ENCODE measurements around the gene CRYL1. TPM values are rescaled to one million over a fixed set of nuclear protein-coding genes. Genes with fewer than 3 reads are reported as not detected.

The CRYL1 gene
- total RNA-seq, 1 experiment from 2014 or later = 3.7 TPM

DNA sequence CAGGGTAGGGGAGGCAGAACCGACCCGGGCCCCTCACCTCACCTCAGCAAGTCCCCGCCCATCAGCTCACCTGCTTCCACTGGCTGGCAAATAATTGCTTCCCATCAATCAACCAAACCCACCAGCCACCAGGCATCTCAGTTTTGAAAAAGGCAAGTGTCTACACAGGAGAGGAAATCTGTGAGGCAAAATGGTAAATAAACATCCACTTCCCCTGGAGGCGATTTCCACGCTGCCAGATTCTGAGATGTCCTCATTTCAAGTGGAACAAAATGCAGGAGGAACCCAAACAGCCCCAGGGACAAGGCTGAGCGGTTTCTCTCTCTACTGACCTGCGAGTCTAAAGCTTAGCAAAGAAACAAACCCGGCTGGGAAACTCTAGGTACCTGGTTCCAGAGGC lies 117.5 kb downstream of the CRYL1 start:
- H3K4me2 ChIP-seq (ENCODE audit: insufficient read depth, insufficient read length, low read length) = no peak overlapping the region
- H3K18ac ChIP-seq (ENCODE audit: insufficient read length, low read depth, low read length) = no peak overlapping the region
- no peak for DNase-seq
- no peaks in the 10 kb centered on the region for H3K9me3 ChIP-seq (ENCODE audit: control insufficient read depth, low read depth, low read length)
- H3K9ac ChIP-seq (ENCODE audit: extremely low read depth, insufficient read length, low read length) = no peak overlapping the region
- Mint-ChIP-seq H3K36me3 (ENCODE audit: insufficient read depth in 1 of 3, low read depth in 3 of 3) (no peaks in the 10 kb centered on the region), H3K9me3 (no peaks in the 10 kb centered on the region), H3K4me1 (peaks cover 46 to 47% of the 10 kb centered on the region in 2 experiments), H3K27ac (no peak overlapping the region; a peak in 1 of 7 replicates), H3K27me3 (ENCODE audit: low read depth) (peaks cover 3% of the 10 kb centered on the region), H3K4me3 (no peak overlapping the region)
- no peak overlapping the region for H2BK120ac ChIP-seq (ENCODE audit: low read depth, low read length, poor library complexity, severe bottlenecking)
- H3K4me1 ChIP-seq (ENCODE audit: insufficient read depth, low read length) = peaks cover 2% of the 10 kb centered on the region; the same call in 1 of the 2 replicates
- TF ChIP-seq, protein P1, sequence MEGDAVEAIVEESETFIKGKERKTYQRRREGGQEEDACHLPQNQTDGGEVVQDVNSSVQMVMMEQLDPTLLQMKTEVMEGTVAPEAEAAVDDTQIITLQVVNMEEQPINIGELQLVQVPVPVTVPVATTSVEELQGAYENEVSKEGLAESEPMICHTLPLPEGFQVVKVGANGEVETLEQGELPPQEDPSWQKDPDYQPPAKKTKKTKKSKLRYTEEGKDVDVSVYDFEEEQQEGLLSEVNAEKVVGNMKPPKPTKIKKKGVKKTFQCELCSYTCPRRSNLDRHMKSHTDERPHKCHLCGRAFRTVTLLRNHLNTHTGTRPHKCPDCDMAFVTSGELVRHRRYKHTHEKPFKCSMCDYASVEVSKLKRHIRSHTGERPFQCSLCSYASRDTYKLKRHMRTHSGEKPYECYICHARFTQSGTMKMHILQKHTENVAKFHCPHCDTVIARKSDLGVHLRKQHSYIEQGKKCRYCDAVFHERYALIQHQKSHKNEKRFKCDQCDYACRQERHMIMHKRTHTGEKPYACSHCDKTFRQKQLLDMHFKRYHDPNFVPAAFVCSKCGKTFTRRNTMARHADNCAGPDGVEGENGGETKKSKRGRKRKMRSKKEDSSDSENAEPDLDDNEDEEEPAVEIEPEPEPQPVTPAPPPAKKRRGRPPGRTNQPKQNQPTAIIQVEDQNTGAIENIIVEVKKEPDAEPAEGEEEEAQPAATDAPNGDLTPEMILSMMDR (conservative IDR thresholded peaks at IDR 0.05) = no peak
- H3K79me1 ChIP-seq (ENCODE audit: insufficient read depth, low read depth, low read length, poor library complexity, severe bottlenecking) = no peaks in the 10 kb centered on the region
- no peaks in the 10 kb centered on the region for H3K79me2 ChIP-seq (ENCODE audit: insufficient read depth, low read length)
- no peaks in the 10 kb centered on the region for H3K23me2 ChIP-seq (ENCODE audit: insufficient read length, low read depth, low read length, poor library complexity, severe bottlenecking)
- no peak overlapping the region for H3K56ac ChIP-seq (ENCODE audit: insufficient read length, low read depth, low read length)
- no peak overlapping the region for H2BK12ac ChIP-seq (ENCODE audit: insufficient read length, low read depth, low read length)
- no peak overlapping the region for H3T11ph ChIP-seq (ENCODE audit: low read length)
- WGBS (ENCODE audit: extremely low coverage, insufficient read length, low lambda C conversion rate) = no CpG with 5 or more reads among the region's 8 CpGs
- H3K4ac ChIP-seq (ENCODE audit: low read depth, low read length) = no peak overlapping the region
- H4K8ac ChIP-seq (replicated peaks; ENCODE audit: insufficient read length, low read depth, low read length) = no peak overlapping the region
- no peak overlapping the region for H3K27ac ChIP-seq (ENCODE audit: insufficient read length, low read depth, low read length)
- H3K27me3 ChIP-seq (ENCODE audit: insufficient read depth, low read length) = no peaks in the 10 kb centered on the region
- H3K23ac ChIP-seq (ENCODE audit: insufficient read length, low read depth, low read length) = no peak overlapping the region
- H2BK5ac ChIP-seq (ENCODE audit: insufficient read length, low read length) = no peak overlapping the region
- no peak overlapping the region for H4K91ac ChIP-seq (ENCODE audit: insufficient read length, low read depth, low read length)
- H2BK20ac ChIP-seq (ENCODE audit: low read depth, low read length, poor library complexity, severe bottlenecking) = no peak overlapping the region
- no peaks in the 10 kb centered on the region for H4K20me1 ChIP-seq (ENCODE audit: control insufficient read depth, insufficient read depth, insufficient read length)
- H2BK15ac ChIP-seq (ENCODE audit: low read depth, low read length) = no peak overlapping the region
- no peak overlapping the region for H3K14ac ChIP-seq (ENCODE audit: insufficient read depth, low read length)
- no peak overlapping the region for H2AK5ac ChIP-seq (ENCODE audit: insufficient read length, low read length)
- H2AFZ ChIP-seq (ENCODE audit: low read length) = no peak overlapping the region
- H4K5ac ChIP-seq (ENCODE audit: insufficient read length, low read depth, low read length) = no peak overlapping the region
